Activated naive CD8-positive, alpha-beta T cell treated with anti-CD3 and anti-CD28 coated beads, Interleukin-2, amount 10 ng/mL, durations not matched to agents 7 days and 5 days (primary cell): ENCODE measurements around the gene FEN1. TPM values are rescaled to one million over a fixed set of nuclear protein-coding genes. Genes with fewer than 3 reads are reported as not detected.

Source experiments
- ATAC-seq: fragments of 150-1000 bp; cut with Tn5 transposase; one replicate; pipeline ENCODE4 v1.10.0; 2021; ENCODE audit warnings: low read depth, moderate library complexity
- POLR2A ChIA-PET: fragments of 350-600 bp; sonication (Branson Sonifier 250); formaldehyde crosslinking; loops from one replicate; lab custom pipeline; 2021; ENCODE audit warnings: antibody characterized with exemption; lab: Charles Lee
- DNase-seq: peaks from one replicate; pipeline ENCODE4 v3.0.0; 2021
- H3K27ac Mint-ChIP-seq: one replicate; pipeline ENCODE4 v1.8.0; 2022; ENCODE audit warnings: mild to moderate bottlenecking, mixed read lengths
- H3K27me3 Mint-ChIP-seq: one replicate; pipeline ENCODE4 v1.8.0; 2022; ENCODE audit warnings: mild to moderate bottlenecking, moderate library complexity, mixed read lengths
- H3K36me3 Mint-ChIP-seq: one replicate; pipeline ENCODE4 v1.8.0; 2021; ENCODE audit warnings: mild to moderate bottlenecking, mixed read lengths
- H3K4me1 Mint-ChIP-seq: one replicate; pipeline ENCODE4 v1.8.0; 2021; ENCODE audit warnings: mixed read lengths
- H3K4me3 Mint-ChIP-seq: one replicate; pipeline ENCODE4 v1.8.0; 2022; ENCODE audit warnings: mild to moderate bottlenecking, moderate library complexity, mixed read lengths
- H3K9me3 Mint-ChIP-seq: one replicate; pipeline ENCODE4 v1.8.0; 2021; ENCODE audit warnings: mixed read lengths
- total RNA-seq, 2 experiments: library from RNA; stranded (reverse); gene quantifications; one replicate each; pipeline ENCODE4 v1.2.3, GENCODE V29; 2021

Gene FEN1
- total RNA-seq, 2 experiments from 2014 or later: 87.1 to 88.7 TPM

- Mint-ChIP-seq H3K27me3 (peaks cover 2% of the 10 kb centered on the region), H3K4me1 (no peaks in the 10 kb centered on the region), H3K4me3 (no peak overlapping the region), H3K9me3 (no peaks in the 10 kb centered on the region), H3K36me3 (no peaks in the 10 kb centered on the region), H3K27ac (no peak overlapping the region)
- POLR2A ChIA-PET: no interaction called here
- DNase-seq (no peak), ATAC-seq (no peak)
Measured at GRCh38 chr11:61763930-61764605, 28.6 kb upstream of the FEN1 start.

DNA sequence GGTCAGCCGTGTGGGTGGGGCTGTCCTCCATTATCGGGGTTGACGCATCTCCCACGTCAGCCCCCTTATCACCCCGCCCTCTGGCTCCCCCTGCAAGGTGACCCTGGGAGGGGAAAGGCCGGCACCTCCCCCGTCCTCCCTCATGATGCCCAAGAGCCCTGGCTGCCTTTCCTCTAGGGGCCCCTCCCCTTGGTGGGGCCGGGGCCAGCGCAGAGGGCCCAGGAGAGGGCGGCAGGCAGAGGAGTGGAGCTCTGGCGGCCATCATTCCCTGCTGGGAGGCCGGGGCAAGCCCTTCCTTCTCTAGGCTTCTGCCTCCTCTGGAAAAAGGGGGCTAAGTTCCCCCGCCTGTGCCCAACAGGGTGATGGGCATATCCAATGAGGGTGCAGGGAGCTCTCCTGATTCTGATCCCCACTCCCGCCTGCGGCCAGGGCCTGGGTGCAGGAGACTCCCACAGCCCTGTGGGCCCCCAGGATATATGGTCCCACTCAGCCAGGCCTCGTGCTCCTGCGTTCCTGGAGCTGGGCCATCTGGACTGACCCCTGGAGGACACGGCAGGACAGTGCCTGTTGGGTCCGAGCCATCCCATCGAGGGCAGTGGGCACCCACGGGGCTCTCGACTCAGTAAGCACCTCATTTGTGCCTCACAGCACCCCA lies 28.0 kb upstream of the FEN1 start:
- no peak overlapping the region for H3K4me3 Mint-ChIP-seq
- H3K36me3 Mint-ChIP-seq: no peaks in the 10 kb centered on the region
- ATAC-seq (no peak), DNase-seq (no peak)
- no peaks in the 10 kb centered on the region for H3K4me1 Mint-ChIP-seq
- H3K27ac Mint-ChIP-seq: no peak overlapping the region
- POLR2A ChIA-PET: no interaction called here
- H3K27me3 Mint-ChIP-seq: peaks cover 2% of the 10 kb centered on the region
- H3K9me3 Mint-ChIP-seq: no peaks in the 10 kb centered on the region

- ATAC-seq: no peak
- DNase-seq: no peak
- H3K27ac Mint-ChIP-seq: no peak overlapping the region
- POLR2A ChIA-PET: no interaction called here
- no peak overlapping the region for H3K4me3 Mint-ChIP-seq
- H3K27me3 Mint-ChIP-seq: no peaks in the 10 kb centered on the region
- no peaks in the 10 kb centered on the region for H3K9me3 Mint-ChIP-seq
- no peaks in the 10 kb centered on the region for H3K36me3 Mint-ChIP-seq
- no peaks in the 10 kb centered on the region for H3K4me1 Mint-ChIP-seq
Measured at GRCh38 chr11:61765550-61766253, 27.0 kb upstream of the FEN1 start.

DNA sequence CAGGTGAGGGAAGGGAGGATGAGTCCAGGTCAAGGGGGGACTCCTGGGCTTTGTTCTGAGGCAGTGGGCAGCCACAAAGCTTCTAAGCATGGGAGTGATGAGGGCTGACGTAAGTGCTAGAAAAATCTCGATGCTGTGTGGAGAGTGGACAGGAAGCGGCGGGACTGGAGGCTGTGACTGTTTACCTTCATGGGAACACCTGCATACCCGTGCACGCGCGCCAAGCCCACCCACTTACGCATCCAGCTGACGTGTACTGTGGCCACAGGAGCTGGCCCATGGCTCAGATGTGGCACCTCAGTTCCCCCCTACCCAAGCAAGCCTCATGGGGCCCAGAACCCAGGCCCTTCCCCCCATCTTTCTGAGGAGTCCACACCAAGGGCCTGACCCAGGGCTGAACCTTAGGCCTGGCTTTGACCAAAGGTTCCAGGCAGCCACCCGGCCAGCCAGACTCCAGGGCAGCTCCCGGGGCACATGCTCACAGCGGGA lies 26.3 kb upstream of the FEN1 start:
- ATAC-seq: no peak
- Mint-ChIP-seq H3K9me3 (no peaks in the 10 kb centered on the region), H3K4me3 (no peak overlapping the region), H3K36me3 (no peaks in the 10 kb centered on the region), H3K27ac (no peak overlapping the region), H3K4me1 (peaks cover 1% of the 10 kb centered on the region), H3K27me3 (no peaks in the 10 kb centered on the region)
- POLR2A ChIA-PET: no interaction called here
- DNase-seq: no peak

- Mint-ChIP-seq H3K4me1 (peaks cover 4% of the 10 kb centered on the region), H3K27ac (no peak overlapping the region), H3K9me3 (no peaks in the 10 kb centered on the region), H3K27me3 (no peaks in the 10 kb centered on the region), H3K36me3 (no peaks in the 10 kb centered on the region), H3K4me3 (no peak overlapping the region)
- ATAC-seq (no peak), DNase-seq (no peak)
- POLR2A ChIA-PET: no interaction called here
Measured at GRCh38 chr11:61768376-61769076, 24.2 kb upstream of the FEN1 start.

DNA sequence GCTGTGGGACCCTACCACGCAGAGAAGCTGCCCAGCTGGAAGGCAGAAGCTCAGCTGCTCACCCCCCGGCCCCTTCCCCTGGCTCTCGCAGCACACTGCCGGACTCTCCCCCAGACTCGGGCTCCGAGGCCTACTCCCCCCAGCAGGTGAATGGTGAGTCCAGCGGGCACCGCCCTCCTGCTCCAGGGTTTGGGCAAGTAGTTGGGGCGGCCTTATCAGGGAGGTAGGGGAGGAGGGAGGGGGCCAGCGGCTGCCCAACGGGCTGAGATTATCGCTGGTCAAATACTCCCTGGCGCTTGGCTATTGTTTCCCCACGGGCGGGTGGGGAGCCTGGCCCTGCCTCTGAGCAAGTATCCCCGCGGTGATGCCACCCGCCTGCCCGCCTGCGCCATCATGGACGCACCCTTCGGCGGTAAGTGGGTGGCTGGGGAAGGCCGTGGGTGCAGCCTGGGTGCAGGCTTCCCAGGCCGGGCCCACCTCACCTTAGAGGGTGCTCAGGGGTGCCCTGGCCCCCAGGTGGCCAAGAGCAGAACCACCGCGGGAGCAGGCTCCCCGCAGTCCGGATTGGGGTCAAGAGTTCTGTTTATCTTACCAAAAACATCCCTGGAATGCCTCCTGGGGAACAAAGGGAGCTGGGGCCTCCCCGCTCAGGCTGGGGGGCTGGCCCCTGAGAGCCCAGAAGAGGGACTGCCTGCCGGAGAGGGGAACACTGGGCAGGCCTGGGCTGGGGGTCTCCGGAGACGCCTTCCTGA lies 23.4 kb upstream of the FEN1 start:
- ATAC-seq (no peak), DNase-seq (no peak)
- H3K27ac Mint-ChIP-seq: no peak overlapping the region
- no peaks in the 10 kb centered on the region for H3K9me3 Mint-ChIP-seq
- peaks cover 4% of the 10 kb centered on the region for H3K4me1 Mint-ChIP-seq
- POLR2A ChIA-PET: no interaction called here
- no peak overlapping the region for H3K4me3 Mint-ChIP-seq
- no peaks in the 10 kb centered on the region for H3K27me3 Mint-ChIP-seq
- H3K36me3 Mint-ChIP-seq: no peaks in the 10 kb centered on the region

GRCh38 chr11:61769946-61770683 lies 22.6 kb upstream of the FEN1 start:
- no peak overlapping the region for H3K27ac Mint-ChIP-seq
- H3K9me3 Mint-ChIP-seq: no peaks in the 10 kb centered on the region
- H3K27me3 Mint-ChIP-seq: no peaks in the 10 kb centered on the region
- ATAC-seq: no peak
- DNase-seq: no peak
- H3K4me1 Mint-ChIP-seq: peaks cover 6% of the 10 kb centered on the region
- POLR2A ChIA-PET: no interaction called here
- no peaks in the 10 kb centered on the region for H3K36me3 Mint-ChIP-seq
- no peak overlapping the region for H3K4me3 Mint-ChIP-seq

DNA sequence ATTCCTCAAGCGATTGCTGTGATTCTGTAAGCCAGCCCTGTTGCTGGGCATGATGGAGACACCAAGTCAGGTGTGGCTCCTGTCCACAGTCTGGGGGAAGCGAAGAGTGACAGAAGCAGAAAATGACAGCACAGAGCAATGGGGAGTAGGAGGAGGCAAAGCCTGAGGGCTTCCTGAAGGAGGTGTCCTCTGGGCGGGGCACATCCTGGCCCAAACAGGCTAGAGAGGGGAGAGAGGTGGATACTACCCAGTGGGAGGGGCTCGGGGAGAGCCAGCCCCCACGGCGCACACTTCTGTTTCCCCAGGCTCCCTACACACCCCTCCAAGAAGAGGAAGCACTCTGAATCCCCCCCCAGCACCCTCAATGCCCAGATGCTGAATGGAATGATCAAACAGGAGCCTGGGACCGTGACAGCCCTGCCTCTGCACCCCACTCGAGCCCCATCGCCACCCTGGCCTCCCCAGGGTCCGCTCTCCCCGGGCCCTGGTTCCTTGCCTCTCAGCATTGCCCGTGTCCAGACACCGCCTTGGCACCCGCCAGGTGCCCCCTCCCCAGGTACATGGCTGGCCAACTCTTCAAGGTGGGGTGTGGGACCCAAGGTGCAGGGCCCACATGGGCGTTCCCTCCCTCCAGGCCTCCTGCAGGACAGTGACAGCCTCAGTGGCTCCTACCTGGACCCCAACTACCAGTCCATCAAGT lies 21.4 kb upstream of the FEN1 start:
- no peaks in the 10 kb centered on the region for H3K36me3 Mint-ChIP-seq
- no peak overlapping the region for H3K4me3 Mint-ChIP-seq
- H3K27ac Mint-ChIP-seq: peak overlapping the region; percentile 60

DNA sequence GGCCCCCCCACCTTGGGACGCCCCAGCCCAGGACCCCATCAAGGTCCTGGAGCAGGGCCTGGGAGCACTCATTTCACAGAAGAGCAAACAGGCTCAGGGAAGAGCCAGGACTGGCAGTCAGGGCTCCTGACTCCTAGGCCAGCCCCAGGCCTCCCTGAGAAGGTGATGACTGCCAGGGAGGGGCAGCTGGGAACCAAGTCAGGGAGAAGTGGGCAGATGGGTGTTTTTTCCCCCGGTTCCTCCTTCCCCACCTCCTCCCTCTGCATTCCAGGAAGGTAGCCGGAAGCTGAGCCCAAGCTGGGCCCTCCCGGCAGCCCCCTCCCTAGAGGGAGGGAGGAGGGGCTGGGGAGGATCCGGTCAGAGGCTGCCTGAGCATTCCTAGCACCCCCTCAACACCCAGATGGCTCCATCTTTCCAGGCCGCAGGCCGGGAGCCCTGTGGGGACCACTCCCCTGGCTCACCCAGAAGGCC lies 20.7 kb upstream of the FEN1 start:
- H3K4me1 Mint-ChIP-seq: peaks cover 11% of the 10 kb centered on the region
- H3K27me3 Mint-ChIP-seq: no peaks in the 10 kb centered on the region
- ATAC-seq: no peak
- H3K36me3 Mint-ChIP-seq: no peaks in the 10 kb centered on the region
- no peak overlapping the region for H3K4me3 Mint-ChIP-seq
- POLR2A ChIA-PET: interaction anchor here (1.4 kb wide), 1 partner anchor 16 kb away, joined by 4 read pairs; no protein-coding TSS in a partner anchor
- DNase-seq: no peak
- peak overlapping the region; percentile 60 for H3K27ac Mint-ChIP-seq
- no peaks in the 10 kb centered on the region for H3K9me3 Mint-ChIP-seq

More for the DNA sequence above, 21.4 kb upstream of the FEN1 start:
- POLR2A ChIA-PET: interaction anchor here (1.4 kb wide), 1 partner anchor 15 kb away, joined by 4 read pairs; no protein-coding TSS in a partner anchor
- ATAC-seq: no peak
- no peaks in the 10 kb centered on the region for H3K9me3 Mint-ChIP-seq
- H3K4me1 Mint-ChIP-seq: peaks cover 8% of the 10 kb centered on the region
- DNase-seq: no peak
- no peaks in the 10 kb centered on the region for H3K27me3 Mint-ChIP-seq

- ATAC-seq (no peak), DNase-seq (no peak)
- Mint-ChIP-seq H3K27ac (peak overlapping the region; percentile 65), H3K4me1 (peaks cover 12% of the 10 kb centered on the region), H3K27me3 (no peaks in the 10 kb centered on the region), H3K9me3 (no peaks in the 10 kb centered on the region), H3K4me3 (no peak overlapping the region), H3K36me3 (no peaks in the 10 kb centered on the region)
- POLR2A ChIA-PET: no interaction called here
Measured at GRCh38 chr11:61773356-61773755, 19.4 kb upstream of the FEN1 start.

GRCh38 chr11:61773809-61774208 lies 18.9 kb upstream of the FEN1 start:
- POLR2A ChIA-PET: no interaction called here
- DNase-seq (no peak), ATAC-seq (no peak)
- no peaks in the 10 kb centered on the region for H3K9me3 Mint-ChIP-seq
- no peak overlapping the region for H3K4me3 Mint-ChIP-seq
- no peak overlapping the region for H3K27ac Mint-ChIP-seq
- no peaks in the 10 kb centered on the region for H3K36me3 Mint-ChIP-seq
- peaks cover 12% of the 10 kb centered on the region for H3K4me1 Mint-ChIP-seq
- H3K27me3 Mint-ChIP-seq: no peaks in the 10 kb centered on the region

DNA sequence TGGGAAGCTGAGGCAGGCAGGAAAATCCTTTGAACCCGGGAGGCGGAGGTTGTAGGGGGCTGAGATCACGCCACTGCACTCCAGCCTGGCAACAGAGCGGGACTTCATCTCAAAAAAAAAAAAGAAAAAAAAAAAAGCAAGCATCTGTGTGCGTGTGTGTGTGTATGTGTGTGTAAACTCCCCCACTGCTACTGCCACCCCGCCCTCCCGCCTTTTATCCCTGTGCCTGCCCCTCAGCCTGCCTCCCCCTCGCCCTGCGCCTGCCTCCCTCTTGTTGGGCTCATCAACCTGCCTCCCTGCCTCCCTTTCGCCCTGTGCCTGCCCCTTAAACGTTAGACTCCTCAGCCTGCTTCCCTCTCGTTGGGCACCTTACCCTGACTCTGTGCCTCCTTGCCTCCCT lies 18.3 kb upstream of the FEN1 start:
- no peak for DNase-seq
- H3K27me3 Mint-ChIP-seq: no peaks in the 10 kb centered on the region
- H3K36me3 Mint-ChIP-seq: no peaks in the 10 kb centered on the region
- ATAC-seq: no peak
- H3K27ac Mint-ChIP-seq: no peak overlapping the region
- peaks cover 12% of the 10 kb centered on the region for H3K4me1 Mint-ChIP-seq
- no peak overlapping the region for H3K4me3 Mint-ChIP-seq
- POLR2A ChIA-PET: no interaction called here
- no peaks in the 10 kb centered on the region for H3K9me3 Mint-ChIP-seq
